Endometrial microvascular endothelial cells (primary cell): Measurements from ENCODE around the gene GRK5. TPM values are rescaled to one million over a fixed set of nuclear protein-coding genes. Genes with fewer than 3 reads are reported as not detected.
"Not testable (repeated sequence)": the region's sequence is repeated elsewhere in the genome, so short reads cannot be mapped to it uniquely, and the experiment has no call there.

Source experiments
- in situ Hi-C: cut with HindIII; loops from 2 replicates; pipeline ENCODE4 v1.10.0; 2017; ENCODE audit warnings: low sequenced_read_pairs, low pct_unique_long_range_greater_than_20kb; ENCODE audit errors: inconsistent ontology term
- total RNA-seq: library from RNA; depleted of rRNA; stranded (reverse); fragments of >200 nt; gene quantifications from one replicate; pipeline ENCODE4 v1.2.3, GENCODE V29; 2015; ENCODE audit errors: inconsistent ontology term

The GRK5 gene
- total RNA-seq, 1 donor from 2014 or later = 24.7 TPM

GRCh38 chr10:119431034-119431772 is 223.8 kb downstream of the GRK5 start:
- in situ Hi-C loops = no loop called here

GRCh38 chr10:119431773-119432135 is 224.4 kb downstream of the GRK5 start:
- in situ Hi-C loops = no loop called here

- in situ Hi-C loops = not testable (repeated sequence)
Measured at GRCh38 chr10:119434942-119435341, 227.6 kb downstream of the GRK5 start.

- in situ Hi-C loops = no loop called here
Measured at GRCh38 chr10:119438717-119439116, 231.3 kb downstream of the GRK5 start.

- in situ Hi-C loops = no loop called here
Measured at GRCh38 chr10:119439922-119440321, 232.6 kb downstream of the GRK5 start.

GRCh38 chr10:119441151-119441821 is 233.9 kb downstream of the GRK5 start:
- in situ Hi-C loops = no loop called here

GRCh38 chr10:119441921-119442757 is 234.8 kb downstream of the GRK5 start:
- in situ Hi-C loops = no loop called here

GRCh38 chr10:119442758-119443060 is 235.3 kb downstream of the GRK5 start:
- in situ Hi-C loops = no loop called here

- in situ Hi-C loops = no loop called here
Measured at GRCh38 chr10:119443441-119443840, 236.1 kb downstream of the GRK5 start.

- in situ Hi-C loops = no loop called here
Measured at GRCh38 chr10:119443970-119444660, 236.7 kb downstream of the GRK5 start.

GRCh38 chr10:119444866-119445265 is 237.5 kb downstream of the GRK5 start:
- in situ Hi-C loops = no loop called here

GRCh38 chr10:119445311-119445934 is 238.1 kb downstream of the GRK5 start:
- in situ Hi-C loops = no loop called here

GRCh38 chr10:119445935-119446317 is 238.6 kb downstream of the GRK5 start:
- in situ Hi-C loops = no loop called here

GRCh38 chr10:119446441-119447277 is 239.3 kb downstream of the GRK5 start:
- in situ Hi-C loops = no loop called here

GRCh38 chr10:119447421-119447820 is 240.1 kb downstream of the GRK5 start:
- in situ Hi-C loops = no loop called here

- in situ Hi-C loops = no loop called here
Measured at GRCh38 chr10:119447823-119448546, 240.6 kb downstream of the GRK5 start.
